CD4-positive, alpha-beta T cell treated with Interferon alpha-2 for 1 hour (primary cell): Measurements from ENCODE around the gene ITGB8.

Source experiments
- DNase-seq, 2 donors: peaks; one replicate each; pipeline ENCODE4 v3.0.0-alpha.2; 2020 to 2022

ITGB8 gene

GRCh38 chr7:20310963-20311742, 19.5 kb upstream of the ITGB8 start:
- peak in 1 of 2 donors; percentile 20 for DNase-seq

GRCh38 chr7:20311743-20312042, 19.0 kb upstream of the ITGB8 start:
- no peak for DNase-seq

GRCh38 chr7:20312562-20312961, 18.1 kb upstream of the ITGB8 start:
- no peak for DNase-seq

GRCh38 chr7:20313626-20314025, 17.1 kb upstream of the ITGB8 start:
- no peak for DNase-seq

- DNase-seq = no peak
Measured at GRCh38 chr7:20314198-20314597, 16.5 kb upstream of the ITGB8 start.

- no peak for DNase-seq
Measured at GRCh38 chr7:20316706-20317105, 14.0 kb upstream of the ITGB8 start.

GRCh38 chr7:20317413-20317812, 13.3 kb upstream of the ITGB8 start:
- no peak for DNase-seq

GRCh38 chr7:20318933-20319332, 11.8 kb upstream of the ITGB8 start:
- no peak for DNase-seq

- DNase-seq = no peak
Measured at GRCh38 chr7:20320322-20320721, 10.4 kb upstream of the ITGB8 start.

- DNase-seq = no peak
Measured at GRCh38 chr7:20320786-20321185, 9.9 kb upstream of the ITGB8 start.

GRCh38 chr7:20323595-20323994, 7.1 kb upstream of the ITGB8 start:
- no peak for DNase-seq

GRCh38 chr7:20326342-20326741, 4.4 kb upstream of the ITGB8 start:
- DNase-seq = no peak

GRCh38 chr7:20327055-20327454, 3.6 kb upstream of the ITGB8 start:
- DNase-seq = no peak

GRCh38 chr7:20328027-20328426, 2.7 kb upstream of the ITGB8 start:
- no peak for DNase-seq

- DNase-seq = no peak
Measured at GRCh38 chr7:20328692-20329091, 2.0 kb upstream of the ITGB8 start.

GRCh38 chr7:20329389-20330238, 1.1 kb upstream of the ITGB8 start:
- peak in 1 of 2 donors; percentile 3 for DNase-seq

- DNase-seq = no peak
Measured at GRCh38 chr7:20330928-20331909, 519 bp downstream of the ITGB8 start.

GRCh38 chr7:20331910-20332813, 1.5 kb downstream of the ITGB8 start:
- no peak for DNase-seq

GRCh38 chr7:20338285-20338684, 7.6 kb downstream of the ITGB8 start:
- DNase-seq = no peak

GRCh38 chr7:20340839-20341238, 10.1 kb downstream of the ITGB8 start:
- DNase-seq = no peak

GRCh38 chr7:20343205-20343604, 12.5 kb downstream of the ITGB8 start:
- no peak for DNase-seq

- no peak for DNase-seq
Measured at GRCh38 chr7:20343941-20344340, 13.2 kb downstream of the ITGB8 start.
